GM18951 (cell line): Measurements from ENCODE around the gene ANKRD33.
"Not testable (repeated sequence)": the region's sequence is repeated elsewhere in the genome, so short reads cannot be mapped to it uniquely, and the experiment has no call there.

Source experiments
- POLR2A ChIP-seq: IDR thresholded peaks from 4 replicates; pipeline ENCODE4 v1.6.1; 2011; ENCODE audit warnings: mild to moderate bottlenecking; ENCODE audit not compliant: insufficient read length, insufficient read depth; ENCODE audit errors: extremely low read depth
- in situ Hi-C: fragments of 300-500 bp; cut with MboI; formaldehyde crosslinking; loops from one replicate; pipeline ENCODE4 v1.12.0; 2022; ENCODE audit warnings: low sequenced_read_pairs, mixed read lengths, inconsistent platforms; ENCODE audit not compliant: unreplicated experiment

Gene ANKRD33

DNA sequence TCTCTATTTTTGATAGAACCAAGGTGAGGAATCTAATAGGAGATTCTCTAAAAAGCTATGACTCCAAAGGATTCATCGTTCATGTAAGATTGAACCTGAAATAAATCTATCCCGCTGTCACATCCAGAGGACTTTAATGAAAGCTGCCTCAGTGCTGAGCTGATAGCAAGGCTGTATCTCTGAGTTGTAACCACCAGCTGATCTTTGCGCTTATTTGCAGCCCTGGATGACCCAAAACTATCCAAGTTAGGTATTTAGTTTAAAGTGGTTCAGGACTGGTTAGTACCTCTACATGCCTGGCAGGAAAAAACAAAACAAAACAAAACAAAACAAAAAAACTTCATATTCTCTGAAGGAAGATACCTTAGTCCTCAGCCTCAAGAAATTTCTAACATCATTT, 8.8 kb upstream of the ANKRD33 start:
- in situ Hi-C loops, result no loop called here
- no peak for TF ChIP-seq POLR2A

DNA sequence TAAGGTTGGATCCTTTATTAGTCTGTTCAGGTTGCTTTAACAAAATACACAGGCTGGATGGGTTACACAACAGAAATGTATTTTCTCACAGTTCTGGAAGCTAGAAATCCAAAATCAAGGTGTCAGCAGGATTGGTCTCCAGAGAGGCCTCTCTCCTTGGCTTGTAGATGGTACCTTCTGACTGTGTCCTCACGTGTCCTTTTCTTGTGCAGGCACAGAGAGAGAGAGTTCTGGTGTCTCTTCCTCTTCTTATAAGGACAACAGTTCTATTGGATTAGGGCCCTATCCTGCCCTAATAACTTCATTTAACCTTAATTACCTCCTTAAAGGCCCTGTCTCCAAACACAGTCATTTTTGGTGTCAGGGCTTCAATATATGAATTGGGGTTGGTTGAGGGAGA, 4.6 kb upstream of the ANKRD33 start:
- in situ Hi-C loops, result no loop called here
- TF ChIP-seq POLR2A, result no peak

DNA sequence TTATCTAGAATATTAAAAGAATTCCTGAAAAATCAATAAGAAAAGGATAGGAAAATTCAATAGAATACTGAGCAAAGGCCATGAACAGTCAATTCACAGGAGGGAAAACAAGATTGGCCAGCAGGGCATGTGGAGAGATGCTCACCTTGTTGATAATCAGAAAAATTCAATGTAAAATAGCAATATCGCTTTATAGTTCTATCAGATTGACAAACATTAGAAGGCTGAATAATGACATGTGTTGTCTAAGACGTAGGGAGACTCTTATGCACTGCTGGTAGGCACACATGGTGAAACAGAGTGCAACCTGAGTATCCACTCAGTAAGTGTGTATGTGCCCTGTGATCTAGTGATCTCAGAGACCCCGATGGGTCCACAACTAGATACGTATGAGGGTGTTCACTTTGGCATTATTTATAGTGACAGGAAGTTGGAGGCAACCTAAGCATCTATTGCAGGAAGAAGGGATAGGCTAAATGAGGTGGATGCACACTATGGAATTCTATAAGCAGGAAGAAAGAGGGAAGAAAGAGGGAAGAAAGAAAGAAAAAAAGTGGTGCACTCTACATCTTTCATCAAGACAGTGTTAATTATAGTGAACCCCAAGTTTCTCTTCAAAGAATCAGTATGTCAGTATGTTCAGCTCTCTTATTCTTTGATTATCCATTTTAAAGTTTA, 3.8 kb upstream of the ANKRD33 start:
- no peak for TF ChIP-seq POLR2A
- in situ Hi-C loops, result no loop called here

DNA sequence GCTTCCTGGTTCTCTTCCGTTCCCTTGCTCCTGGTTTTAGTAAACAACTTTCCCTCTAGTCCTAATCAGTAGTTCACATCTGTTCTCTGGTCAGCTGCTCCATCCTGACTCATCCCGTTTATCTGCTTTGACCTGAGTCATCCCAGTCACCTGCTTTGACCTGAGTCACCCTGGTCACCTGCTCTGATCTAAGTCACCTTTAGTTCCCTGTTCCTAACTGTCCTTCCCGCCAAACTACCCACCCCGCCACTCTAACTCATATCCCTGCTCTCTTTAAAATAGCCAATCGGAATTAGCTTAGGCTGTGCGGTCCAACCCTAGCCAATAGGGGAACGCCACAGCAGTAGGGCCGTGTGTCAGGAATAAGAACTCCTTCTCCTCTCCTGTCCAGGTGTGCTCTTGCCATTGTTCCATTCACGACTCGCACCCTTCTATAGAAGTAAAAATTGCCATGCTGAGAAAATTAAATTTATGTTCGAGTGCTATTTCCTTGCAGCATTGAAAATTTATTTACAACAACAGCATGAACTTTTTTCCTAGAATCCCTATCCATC, 3.1 kb upstream of the ANKRD33 start:
- no peak for TF ChIP-seq POLR2A
- in situ Hi-C loops, result no loop called here

DNA sequence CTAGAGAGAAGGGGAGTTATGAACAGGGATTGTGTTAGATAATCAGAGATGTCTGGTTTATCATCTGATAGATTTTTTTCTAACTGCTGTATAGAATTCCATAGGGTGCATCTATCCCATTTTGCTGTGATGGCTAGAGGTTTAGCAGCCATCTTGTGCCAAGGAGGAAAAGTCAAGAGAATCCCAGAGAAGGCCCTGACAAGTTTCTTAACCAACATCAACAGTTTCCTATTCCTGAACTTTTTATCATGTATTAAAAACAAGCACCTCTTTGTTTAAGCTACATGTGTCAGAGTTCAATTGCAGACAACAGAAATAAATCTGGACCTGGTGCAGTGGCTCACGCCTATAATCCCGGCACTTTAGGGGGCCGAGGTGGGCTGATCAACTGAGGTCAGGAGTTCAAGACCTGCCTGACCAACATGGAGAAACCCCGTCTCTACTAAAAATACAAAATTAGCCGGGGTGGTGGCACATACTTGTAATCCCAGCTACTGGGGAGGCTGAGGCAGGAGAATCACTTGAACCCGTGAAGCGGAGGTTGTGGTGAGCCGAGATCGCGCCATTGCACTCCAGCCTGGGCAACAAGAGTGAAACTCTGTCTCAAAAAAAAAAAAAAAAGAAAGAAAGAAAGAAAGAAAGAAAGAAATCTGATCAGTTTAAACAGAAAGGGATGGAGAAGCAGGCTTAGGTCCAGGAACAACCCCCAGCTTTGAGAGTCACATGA, 2.4 kb upstream of the ANKRD33 start:
- in situ Hi-C loops, result not testable (repeated sequence)

DNA sequence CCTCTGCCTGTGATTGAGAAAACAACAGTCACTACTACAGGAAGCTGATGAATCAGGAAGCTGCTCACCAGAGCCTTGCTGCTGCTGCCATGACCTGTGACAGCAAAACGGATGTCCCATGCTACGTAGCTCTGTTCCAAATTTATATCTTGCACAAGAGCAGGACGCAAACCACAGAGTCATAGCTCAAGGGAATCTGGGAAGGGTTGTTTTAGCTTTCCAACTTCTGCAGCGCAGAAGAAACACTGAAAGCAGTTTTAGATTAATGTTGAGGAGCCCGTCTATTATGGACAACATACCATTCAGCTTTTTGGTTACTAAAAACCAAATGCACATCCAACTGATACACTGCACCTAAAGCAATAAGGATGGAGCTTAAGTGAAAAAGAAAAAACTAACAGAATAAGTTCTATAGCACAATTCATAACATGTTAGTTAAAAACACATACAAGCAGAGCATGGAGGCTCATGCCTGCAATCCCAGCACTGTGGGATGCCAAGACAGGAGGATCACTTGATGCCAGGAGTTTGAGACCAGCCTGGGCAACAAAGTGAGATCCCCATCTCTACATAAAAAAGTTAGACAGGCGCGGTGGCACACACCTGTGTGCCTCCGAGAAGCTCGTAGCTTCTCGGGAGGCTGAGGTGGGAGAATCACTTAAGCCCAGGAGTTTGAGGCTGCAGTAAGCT, 1.7 kb upstream of the ANKRD33 start:
- in situ Hi-C loops, result no loop called here
- TF ChIP-seq POLR2A, result no peak

DNA sequence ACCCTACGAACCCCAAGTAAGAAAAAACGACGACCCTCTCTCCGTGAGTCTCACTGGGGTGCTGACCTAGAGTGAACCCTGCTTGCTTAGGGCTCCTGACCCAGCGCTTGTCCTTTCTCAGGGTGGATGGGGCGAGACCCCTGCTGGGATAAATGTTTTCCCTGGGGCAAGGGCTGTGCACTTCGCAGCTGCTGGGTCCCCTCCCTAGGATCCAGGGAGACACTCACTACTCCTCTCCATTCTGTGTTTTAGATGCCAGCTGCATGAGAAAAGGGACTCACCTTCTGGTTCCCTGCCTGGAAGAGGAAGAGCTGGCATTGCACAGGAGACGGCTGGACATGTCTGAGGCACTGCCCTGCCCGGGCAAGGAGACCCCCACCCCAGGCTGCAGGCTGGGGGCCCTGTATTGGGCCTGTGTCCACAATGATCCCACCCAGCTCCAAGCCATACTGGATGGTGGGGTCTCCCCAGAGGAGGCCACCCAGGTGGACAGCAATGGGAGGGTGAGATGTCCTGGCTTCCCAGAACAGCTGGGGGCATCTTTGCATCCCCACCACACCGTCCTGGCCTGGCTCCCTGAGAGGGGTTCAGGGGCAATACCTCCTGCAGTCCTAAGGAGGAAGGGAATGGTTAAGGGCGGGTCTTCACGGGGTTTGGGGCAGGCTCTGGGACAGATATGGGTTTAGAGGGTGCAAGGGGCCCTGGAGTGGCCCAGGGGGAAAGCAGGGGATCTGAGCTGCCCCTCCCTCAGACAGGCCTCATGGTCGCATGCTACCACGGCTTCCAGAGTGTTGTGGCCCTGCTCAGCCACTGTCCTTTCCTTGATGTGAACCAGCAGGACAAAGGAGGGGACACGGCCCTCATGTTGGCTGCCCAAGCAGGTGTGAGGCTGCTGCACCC, 663 bp downstream of the ANKRD33 start:
- TF ChIP-seq POLR2A, result no peak

DNA sequence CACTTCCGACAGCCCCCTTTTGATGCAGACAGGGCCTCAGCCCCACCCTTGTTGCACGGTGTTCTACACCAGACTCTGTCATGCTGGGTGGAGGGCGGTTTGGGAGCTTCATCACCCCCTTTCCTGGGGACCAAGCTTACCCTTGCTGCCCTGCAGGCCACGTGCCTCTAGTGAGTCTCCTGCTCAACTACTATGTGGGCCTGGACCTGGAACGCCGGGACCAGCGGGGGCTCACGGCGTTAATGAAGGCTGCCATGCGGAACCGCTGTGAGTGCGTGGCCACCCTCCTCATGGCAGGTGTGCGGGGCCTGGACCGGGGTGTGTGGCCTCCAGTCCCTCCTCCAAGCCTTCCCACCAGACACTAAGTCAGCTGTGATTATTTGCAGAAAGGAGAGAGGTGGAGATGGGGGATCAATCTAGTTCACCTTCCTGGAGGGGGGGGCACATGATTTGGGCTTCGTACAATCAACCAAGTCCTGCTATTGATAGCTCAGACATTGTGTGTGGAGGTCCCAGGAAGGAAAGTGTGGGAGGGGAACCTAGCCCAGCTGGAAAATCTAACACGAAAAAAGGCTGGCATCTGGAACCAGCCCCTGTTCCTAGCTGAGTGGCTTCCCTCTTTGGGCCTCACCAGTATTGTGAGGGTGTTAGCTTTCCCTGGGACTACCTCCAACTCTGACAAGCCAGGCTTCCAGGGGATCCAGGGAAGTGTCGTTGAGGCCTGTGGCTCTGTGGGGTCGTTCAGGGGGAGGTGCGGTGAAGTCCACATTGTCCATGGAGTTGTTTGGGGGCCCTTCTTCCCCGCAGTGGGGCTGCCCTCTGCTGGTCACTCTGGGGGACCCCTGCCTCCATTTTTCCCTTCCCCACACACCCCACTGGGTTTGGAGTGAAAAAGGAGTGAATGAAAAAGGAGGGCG, 1.6 kb downstream of the ANKRD33 start:
- in situ Hi-C loops, result no loop called here
- no peak for TF ChIP-seq POLR2A

More for the DNA sequence above, 663 bp downstream of the ANKRD33 start:
- in situ Hi-C loops, result no loop called here

DNA sequence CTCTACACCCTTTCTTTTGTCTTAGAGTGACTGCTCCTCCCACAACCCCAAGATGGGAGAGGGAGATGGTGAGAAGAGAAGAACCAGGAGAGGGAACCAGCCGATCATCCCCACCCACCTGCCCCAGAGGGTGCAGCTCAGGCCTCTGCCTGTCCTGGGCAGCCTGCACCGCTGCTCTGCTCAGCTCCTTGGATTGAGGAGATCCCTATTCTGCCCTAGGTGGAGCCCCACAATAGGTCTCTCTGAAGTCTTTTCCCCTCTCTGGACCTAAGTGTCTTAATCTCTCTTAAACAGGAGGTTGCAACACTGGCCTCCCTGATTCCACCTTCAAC, 2.2 kb downstream of the ANKRD33 start:
- TF ChIP-seq POLR2A, result no peak
- in situ Hi-C loops, result no loop called here

DNA sequence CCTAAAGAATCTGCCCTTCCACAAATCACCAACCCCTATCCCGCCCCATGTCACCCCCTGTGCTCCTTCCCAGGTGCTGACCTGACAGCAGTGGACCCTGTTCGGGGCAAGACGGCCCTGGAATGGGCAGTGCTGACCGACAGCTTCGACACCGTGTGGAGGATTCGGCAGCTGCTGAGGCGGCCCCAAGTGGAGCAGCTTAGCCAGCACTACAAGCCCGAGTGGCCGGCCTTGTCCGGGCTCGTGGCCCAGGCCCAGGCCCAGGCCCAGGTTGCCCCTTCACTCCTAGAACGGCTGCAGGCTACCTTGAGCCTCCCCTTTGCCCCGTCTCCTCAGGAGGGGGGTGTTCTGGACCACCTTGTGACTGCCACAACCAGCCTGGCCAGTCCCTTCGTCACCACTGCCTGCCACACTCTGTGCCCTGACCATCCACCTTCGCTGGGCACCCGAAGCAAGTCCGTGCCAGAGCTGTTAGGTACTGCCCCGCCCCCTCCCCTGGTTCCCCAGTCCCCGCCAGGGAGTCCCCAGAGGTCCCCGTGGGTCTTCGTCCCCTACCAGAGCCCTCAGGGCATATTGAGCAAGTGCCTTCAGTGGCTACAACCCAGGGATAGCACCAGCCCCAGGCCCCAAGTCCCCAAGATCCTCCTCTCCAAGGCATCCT, 2.7 kb downstream of the ANKRD33 start:
- TF ChIP-seq POLR2A, result no peak
- in situ Hi-C loops, result no loop called here

DNA sequence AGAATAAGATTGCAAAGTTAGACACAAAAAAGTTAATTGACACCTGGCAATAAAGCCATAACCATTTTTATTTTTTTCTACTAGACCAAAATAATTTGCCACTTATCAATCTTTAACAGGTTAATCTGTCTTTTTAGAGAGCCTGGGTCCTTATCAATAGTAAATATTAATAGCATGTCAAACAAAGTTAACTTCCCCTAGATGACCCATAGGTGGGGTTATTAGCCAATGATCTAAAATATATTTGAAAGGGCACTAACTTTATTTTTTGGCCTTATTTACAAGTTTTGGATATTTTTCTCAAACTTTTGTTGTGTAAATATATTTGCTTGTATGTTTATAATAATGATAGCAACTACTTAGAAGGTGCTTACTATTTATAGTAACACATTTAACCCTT, 3.9 kb downstream of the ANKRD33 start:
- no peak for TF ChIP-seq POLR2A
- in situ Hi-C loops, result no loop called here
